Ovary (tissue), 1 donor: ENCODE measurements around the gene SPINK13.

ENCODE experiments used
- EP300 ChIP-seq: sonication (generic); formaldehyde crosslinking; IDR thresholded peaks from one replicate; pipeline ENCODE4 v1.6.1; 2017; ENCODE audit warnings: antibody characterized with exemption
- POLR2A ChIP-seq: fragments of 450-650 bp; IDR thresholded peaks from one replicate; pipeline ENCODE4 v1.6.1; 2017; ENCODE audit warnings: antibody characterized with exemption, mild to moderate bottlenecking, moderate library complexity

- TF ChIP-seq POLR2A (no peak), EP300 (no peak)
Measured at GRCh38 chr5:148309746-148310145, 41.2 kb downstream of the SPINK13 start.
